Tibial nerve (tissue), 4 donors: Measurements from ENCODE around the gene OR1K1. TPM values are rescaled to one million over a fixed set of nuclear protein-coding genes. Genes with fewer than 3 reads are reported as not detected.

Experiments
- total RNA-seq, 4 donors: library from RNA; depleted of rRNA; stranded (reverse); fragments of >200 nt; gene quantifications; one replicate each; pipeline ENCODE4 v1.1.0, GENCODE V29; 2016

OR1K1 gene
- total RNA-seq, 4 donors from 2014 or later: not detected

Other genes with a start within 250 kb of the OR1K1 start
- not detected for gene OR1N2, start 247.0 kb upstream of the OR1K1 start, total RNA-seq
- 1 to 10 TPM in 1 of 4 donors, under 1 TPM in 3; 0.39 to 1.5 (median 0.64) TPM for gene OR1L8, start 216.7 kb upstream of the OR1K1 start, total RNA-seq
- 1 to 10 TPM in 1 of 4 donors, not detected in 3; 1.8 TPM for gene OR1Q1, start 185.4 kb upstream of the OR1K1 start, total RNA-seq
- gene OR1B1, start 142.5 kb upstream of the OR1K1 start, total RNA-seq: 1 to 10 TPM in 1 of 4 donors, not detected in 3; 3.0 TPM
- gene OR1L1, start 138.4 kb upstream of the OR1K1 start, total RNA-seq: not detected
- not detected for gene OR1L3, start 125.0 kb upstream of the OR1K1 start, total RNA-seq
- gene OR1L4, start 76.1 kb upstream of the OR1K1 start, total RNA-seq: not detected
- gene OR1L6, start 57.8 kb upstream of the OR1K1 start, total RNA-seq: not detected
- not detected for gene OR5C1, start 11.2 kb upstream of the OR1K1 start, total RNA-seq
- gene PDCL, start 28.5 kb downstream of the OR1K1 start, total RNA-seq: 10 to 100 TPM; 18.3 to 23.7 (median 21.4) TPM
- 10 to 100 TPM; 38.4 to 68.2 (median 41.9) TPM for gene RC3H2, start 105.2 kb downstream of the OR1K1 start, total RNA-seq
- gene ZBTB6, start 113.2 kb downstream of the OR1K1 start, total RNA-seq: 10 to 100 TPM in 2 of 4 donors, 1 to 10 TPM in 2; 5.7 to 12.3 (median 8.8) TPM
- gene ZBTB26, start 131.4 kb downstream of the OR1K1 start, total RNA-seq: 1 to 10 TPM; 4.9 to 9.0 (median 6.2) TPM
- gene RABGAP1, start 140.9 kb downstream of the OR1K1 start, total RNA-seq: 10 to 100 TPM; 66.1 to 83.1 (median 73.4) TPM
- gene GPR21, start 233.5 kb downstream of the OR1K1 start, total RNA-seq: 1 to 10 TPM in 2 of 4 donors, under 1 TPM in 1, not detected in 1; 0.98 to 4.4 (median 3.9) TPM